Fibroblast of lung (primary cell): ENCODE data around the gene RRH. TPM values are rescaled to one million over a fixed set of nuclear protein-coding genes. Genes with fewer than 3 reads are reported as not detected.

Source experiments
- DNase-seq, 2 donors: peaks; one replicate each; pipeline versions ENCODE4 v3.0.0 to v3.0.0-alpha.2; 2010; ENCODE audit warnings: low read depth in 2 of 2
- H2AFZ ChIP-seq: 2 replicates; pipeline ENCODE4 v1.5.1; 2012; ENCODE audit warnings: low read length, control low read depth, inconsistent platforms
- H3K27ac ChIP-seq: 2 replicates; pipeline ENCODE4 v1.5.1; 2011; ENCODE audit warnings: low read length, control low read depth; ENCODE audit not compliant: insufficient read depth
- H3K27me3 ChIP-seq: 2 replicates; pipeline ENCODE4 v1.5.1; 2011; ENCODE audit warnings: mild to moderate bottlenecking, low read length; ENCODE audit not compliant: control insufficient read depth, insufficient read depth
- H3K36me3 ChIP-seq: 2 replicates; pipeline ENCODE4 v1.5.1; 2011; ENCODE audit warnings: low read length; ENCODE audit not compliant: control insufficient read depth, insufficient read depth
- H3K4me1 ChIP-seq: 2 replicates; pipeline ENCODE4 v1.5.1; 2011; ENCODE audit warnings: low read length; ENCODE audit not compliant: control insufficient read depth, insufficient read depth; ENCODE audit errors: extremely low read depth
- H3K4me2 ChIP-seq: 2 replicates; pipeline ENCODE4 v1.5.1; 2011; ENCODE audit warnings: low read length, control low read depth; ENCODE audit not compliant: insufficient read depth; ENCODE audit errors: extremely low read depth
- H3K4me3 ChIP-seq, 4 experiments: fragments of 200-600 bp in 1 of 4; sonication (generic) in 1 of 4; replicated peaks in 1 of 4; 2 replicates each; pipeline ENCODE4 v1.5.1; 2011 to 2016; ENCODE audit warnings: low read length in 4 of 4, low read depth in 3 of 4, mild to moderate bottlenecking in 3 of 4, control low read depth in 2 of 4, inconsistent platforms in 1 of 4, mixed read lengths in 1 of 4; ENCODE audit not compliant: insufficient read depth in 1 of 4; ENCODE audit errors: control extremely low read depth in 1 of 4
- H3K79me2 ChIP-seq: 2 replicates; pipeline ENCODE4 v1.5.1; 2012; ENCODE audit warnings: mild to moderate bottlenecking, low read length, inconsistent platforms; ENCODE audit not compliant: control insufficient read depth, insufficient read depth
- H3K9ac ChIP-seq: 2 replicates; pipeline ENCODE4 v1.5.1; 2011; ENCODE audit warnings: mild to moderate bottlenecking, low read length, control low read depth; ENCODE audit not compliant: insufficient read depth
- H3K9me3 ChIP-seq: 2 replicates; pipeline ENCODE4 v1.5.1; 2012; ENCODE audit warnings: low read depth, low read length; ENCODE audit not compliant: control insufficient read depth, insufficient read depth
- H4K20me1 ChIP-seq: 2 replicates; pipeline ENCODE4 v1.5.1; 2011; ENCODE audit warnings: low read length; ENCODE audit not compliant: control insufficient read depth, insufficient read depth; ENCODE audit errors: extremely low read depth
- EZH2 ChIP-seq: IDR thresholded peaks from 2 replicates; pipeline ENCODE4 v1.5.1; 2012; ENCODE audit warnings: low read length, control low read depth, mild to moderate bottlenecking; ENCODE audit errors: missing control alignments
- polyA plus RNA-seq, 2 donors: library from polyadenylated mRNA; depleted of rRNA in 1 of 2; stranded (reverse) in 1 of 2; unstranded in 1 of 2; fragments of >200 nt; gene quantifications; 2 replicates each; pipeline ENCODE4 v1.2.1, GENCODE V29; 2011 to 2012; ENCODE audit warnings: missing spikeins in 1 of 2
- total RNA-seq: library from RNA; depleted of rRNA; stranded (reverse); fragments of >200 nt; gene quantifications from 2 replicates; pipeline ENCODE4 v1.2.1, GENCODE V29; 2014
- TF ChIP-seq, protein P1 (sequence below), 2 donors: IDR thresholded peaks in 1 of 2; conservative IDR thresholded peaks in 1 of 2; 1 replicate in 1 of 2; 2 replicates in 1 of 2; pipeline ENCODE4 v1.5.1; 2011 to 2012; ENCODE audit warnings: low read length in 2 of 2, control low read depth in 1 of 2, inconsistent platforms in 1 of 2, low read depth in 1 of 2, mild to moderate bottlenecking in 1 of 2

RRH gene
- total and polyA plus RNA-seq, 2 donors (not counting 1 experiment from before 2014, with no cell fraction given), result under 0.01 to 0.08 TPM

DNA sequence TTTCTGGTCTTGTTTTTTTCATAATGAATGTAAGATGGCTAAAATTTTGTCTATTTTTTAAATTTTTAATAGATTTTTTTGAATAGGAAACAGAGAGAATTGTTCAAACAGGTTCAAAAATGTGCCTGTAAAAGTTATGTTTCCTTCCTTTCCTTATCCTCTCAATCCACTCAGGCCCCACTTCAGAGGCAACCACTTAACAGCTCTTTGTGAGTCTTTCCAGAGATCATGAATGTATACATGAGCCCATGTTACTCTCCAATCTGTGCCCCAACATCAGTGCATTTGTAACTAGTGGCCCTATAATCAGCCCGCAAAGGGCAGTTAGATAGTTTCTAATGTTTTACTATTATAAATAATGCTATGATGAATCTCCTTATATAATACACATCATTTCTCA lies 40.0 kb upstream of the RRH start:
- DNase-seq, result no peak
- Histone ChIP-seq H3K27me3 (no peaks in the 10 kb centered on the region), H2AFZ (no peak overlapping the region), H3K9ac (no peak overlapping the region), H3K4me2 (no peak overlapping the region), H4K20me1 (no peaks in the 10 kb centered on the region), H3K79me2 (no peaks in the 10 kb centered on the region), H3K9me3 (no peaks in the 10 kb centered on the region), H3K36me3 (no peaks in the 10 kb centered on the region), H3K4me3 (no peak overlapping the region), H3K27ac (no peak overlapping the region), H3K4me1 (no peaks in the 10 kb centered on the region)
- TF ChIP-seq, protein P1, sequence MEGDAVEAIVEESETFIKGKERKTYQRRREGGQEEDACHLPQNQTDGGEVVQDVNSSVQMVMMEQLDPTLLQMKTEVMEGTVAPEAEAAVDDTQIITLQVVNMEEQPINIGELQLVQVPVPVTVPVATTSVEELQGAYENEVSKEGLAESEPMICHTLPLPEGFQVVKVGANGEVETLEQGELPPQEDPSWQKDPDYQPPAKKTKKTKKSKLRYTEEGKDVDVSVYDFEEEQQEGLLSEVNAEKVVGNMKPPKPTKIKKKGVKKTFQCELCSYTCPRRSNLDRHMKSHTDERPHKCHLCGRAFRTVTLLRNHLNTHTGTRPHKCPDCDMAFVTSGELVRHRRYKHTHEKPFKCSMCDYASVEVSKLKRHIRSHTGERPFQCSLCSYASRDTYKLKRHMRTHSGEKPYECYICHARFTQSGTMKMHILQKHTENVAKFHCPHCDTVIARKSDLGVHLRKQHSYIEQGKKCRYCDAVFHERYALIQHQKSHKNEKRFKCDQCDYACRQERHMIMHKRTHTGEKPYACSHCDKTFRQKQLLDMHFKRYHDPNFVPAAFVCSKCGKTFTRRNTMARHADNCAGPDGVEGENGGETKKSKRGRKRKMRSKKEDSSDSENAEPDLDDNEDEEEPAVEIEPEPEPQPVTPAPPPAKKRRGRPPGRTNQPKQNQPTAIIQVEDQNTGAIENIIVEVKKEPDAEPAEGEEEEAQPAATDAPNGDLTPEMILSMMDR (conservative IDR thresholded peaks at IDR 0.05 in 1 of 2, IDR thresholded peaks at IDR 0.05 in 1 of 2; ENCODE audit: low read depth in 1 of 2, low read length in 2 of 2), result no peak
- no peak for TF ChIP-seq EZH2

DNA sequence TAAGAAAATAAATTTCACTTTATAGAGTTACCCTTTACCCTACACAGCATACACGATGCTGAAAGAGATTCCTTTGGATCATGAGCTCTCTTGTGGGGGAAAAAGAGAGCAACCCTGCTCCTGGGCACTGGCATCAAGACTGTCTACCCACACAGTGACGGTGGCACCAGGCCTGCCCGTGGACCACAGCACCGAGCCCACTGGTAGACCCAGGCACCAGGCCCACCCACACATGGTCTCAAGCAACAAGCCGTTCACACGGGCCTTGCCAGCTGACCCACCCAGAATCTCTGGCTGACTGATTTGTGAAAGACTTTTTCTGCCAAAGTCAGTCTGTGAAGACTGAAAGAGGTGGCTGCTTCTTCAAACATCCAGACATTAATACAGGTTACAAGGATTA lies 32.7 kb upstream of the RRH start:
- H3K9ac ChIP-seq, result no peak overlapping the region
- no peak for TF ChIP-seq EZH2
- TF ChIP-seq, protein P1 (conservative IDR thresholded peaks at IDR 0.05 in 1 of 2, IDR thresholded peaks at IDR 0.05 in 1 of 2; ENCODE audit: low read depth in 1 of 2, low read length in 2 of 2), result no peak
- H2AFZ ChIP-seq, result no peak overlapping the region
- no peak for DNase-seq
- H3K4me1 ChIP-seq, result no peaks in the 10 kb centered on the region
- no peaks in the 10 kb centered on the region for H3K9me3 ChIP-seq
- no peaks in the 10 kb centered on the region for H4K20me1 ChIP-seq
- peaks cover 2% of the 10 kb centered on the region for H3K27me3 ChIP-seq
- H3K79me2 ChIP-seq, result no peaks in the 10 kb centered on the region
- H3K36me3 ChIP-seq, result no peaks in the 10 kb centered on the region
- no peak overlapping the region for H3K4me3 ChIP-seq
- H3K27ac ChIP-seq, result no peak overlapping the region
- H3K4me2 ChIP-seq, result no peak overlapping the region

DNA sequence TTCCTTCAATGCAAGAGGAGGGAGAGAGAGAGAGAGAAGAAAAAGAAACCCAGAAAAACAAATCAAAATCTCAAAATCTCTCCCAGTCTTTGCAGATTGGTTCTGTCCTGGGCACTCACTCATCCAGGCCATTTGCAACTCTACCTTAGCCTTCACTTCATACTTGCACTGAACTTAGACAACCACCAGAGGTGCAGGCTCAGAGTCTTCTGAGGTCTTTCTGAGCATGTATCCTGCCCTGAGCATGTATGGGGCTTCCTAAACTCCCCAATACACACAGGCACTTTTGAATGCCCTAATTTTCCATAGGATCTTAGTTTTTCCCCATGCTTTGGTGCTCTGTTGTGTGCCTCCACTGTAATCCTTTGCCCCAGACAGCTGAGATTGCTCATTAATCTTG lies 28.9 kb upstream of the RRH start:
- no peaks in the 10 kb centered on the region for H3K9me3 ChIP-seq

More for the DNA sequence above, 28.9 kb upstream of the RRH start:
- Histone ChIP-seq H2AFZ (no peak overlapping the region), H3K4me2 (no peak overlapping the region), H3K36me3 (no peaks in the 10 kb centered on the region), H3K27me3 (peaks cover 2% of the 10 kb centered on the region), H3K27ac (no peak overlapping the region), H3K79me2 (no peaks in the 10 kb centered on the region), H3K9ac (no peak overlapping the region), H3K4me3 (no peak overlapping the region), H3K4me1 (no peaks in the 10 kb centered on the region), H4K20me1 (no peaks in the 10 kb centered on the region)
- TF ChIP-seq EZH2, result no peak
- TF ChIP-seq, protein P1 (conservative IDR thresholded peaks at IDR 0.05 in 1 of 2, IDR thresholded peaks at IDR 0.05 in 1 of 2; ENCODE audit: low read depth in 1 of 2, low read length in 2 of 2), result no peak
- no peak for DNase-seq
